Sigmoid colon (tissue), 4 donors: ENCODE measurements around the gene DCDC2C.

Experiments
- POLR2AphosphoS5 ChIP-seq, 4 donors: sonication (generic); formaldehyde crosslinking; IDR thresholded peaks; one replicate each; pipeline ENCODE4 v1.6.1; 2017; ENCODE audit warnings: antibody characterized with exemption in 4 of 4
- TF ChIP-seq, protein P1 (sequence below), 4 experiments: fragments of 450-650 bp in 3 of 4; fragments of 200-600 bp in 1 of 4; IDR thresholded peaks; one replicate each; pipeline ENCODE4 v1.5.1; 2016 to 2019; ENCODE audit warnings: antibody characterized with exemption in 4 of 4, mild to moderate bottlenecking in 3 of 4, moderate library complexity in 2 of 4

DNA sequence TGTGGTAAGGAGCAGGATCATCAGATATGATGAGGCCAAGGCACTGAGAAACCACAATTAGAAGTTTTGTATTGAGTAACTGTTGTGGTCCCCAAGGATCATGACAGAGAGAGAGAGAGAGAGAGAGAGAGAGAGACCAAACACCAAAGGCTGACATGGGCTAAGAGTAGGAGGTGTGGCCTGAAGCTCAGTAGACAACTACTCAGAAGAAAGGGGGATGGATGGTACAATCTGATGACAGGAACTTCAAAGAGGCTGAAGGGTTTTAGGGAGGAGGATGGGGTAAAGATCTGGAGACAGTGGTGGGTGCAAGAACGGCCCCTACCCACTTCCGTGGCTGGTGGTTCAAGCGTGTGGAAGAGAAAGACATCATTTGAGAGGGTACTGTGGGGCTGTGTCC is 135.0 kb downstream of the DCDC2C start:
- TF ChIP-seq, protein P1, sequence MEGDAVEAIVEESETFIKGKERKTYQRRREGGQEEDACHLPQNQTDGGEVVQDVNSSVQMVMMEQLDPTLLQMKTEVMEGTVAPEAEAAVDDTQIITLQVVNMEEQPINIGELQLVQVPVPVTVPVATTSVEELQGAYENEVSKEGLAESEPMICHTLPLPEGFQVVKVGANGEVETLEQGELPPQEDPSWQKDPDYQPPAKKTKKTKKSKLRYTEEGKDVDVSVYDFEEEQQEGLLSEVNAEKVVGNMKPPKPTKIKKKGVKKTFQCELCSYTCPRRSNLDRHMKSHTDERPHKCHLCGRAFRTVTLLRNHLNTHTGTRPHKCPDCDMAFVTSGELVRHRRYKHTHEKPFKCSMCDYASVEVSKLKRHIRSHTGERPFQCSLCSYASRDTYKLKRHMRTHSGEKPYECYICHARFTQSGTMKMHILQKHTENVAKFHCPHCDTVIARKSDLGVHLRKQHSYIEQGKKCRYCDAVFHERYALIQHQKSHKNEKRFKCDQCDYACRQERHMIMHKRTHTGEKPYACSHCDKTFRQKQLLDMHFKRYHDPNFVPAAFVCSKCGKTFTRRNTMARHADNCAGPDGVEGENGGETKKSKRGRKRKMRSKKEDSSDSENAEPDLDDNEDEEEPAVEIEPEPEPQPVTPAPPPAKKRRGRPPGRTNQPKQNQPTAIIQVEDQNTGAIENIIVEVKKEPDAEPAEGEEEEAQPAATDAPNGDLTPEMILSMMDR (IDR thresholded peaks at IDR 0.05), result no peak
- no peak for TF ChIP-seq POLR2AphosphoS5 (IDR thresholded peaks at IDR 0.05)
